SHP77 treated with DMSO at 0.1 percent for 48 hours (cell line): ENCODE data around the gene STX10.
"Not testable (repeated sequence)": the region's sequence is repeated elsewhere in the genome, so short reads cannot be mapped to it uniquely, and the experiment has no call there.

ENCODE experiments used
- DNase-seq: peaks from one replicate; lab custom pipeline; 2025; lab: John Stamatoyannopoulos, UW

STX10 gene, protein sequence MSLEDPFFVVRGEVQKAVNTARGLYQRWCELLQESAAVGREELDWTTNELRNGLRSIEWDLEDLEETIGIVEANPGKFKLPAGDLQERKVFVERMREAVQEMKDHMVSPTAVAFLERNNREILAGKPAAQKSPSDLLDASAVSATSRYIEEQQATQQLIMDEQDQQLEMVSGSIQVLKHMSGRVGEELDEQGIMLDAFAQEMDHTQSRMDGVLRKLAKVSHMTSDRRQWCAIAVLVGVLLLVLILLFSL

DNA sequence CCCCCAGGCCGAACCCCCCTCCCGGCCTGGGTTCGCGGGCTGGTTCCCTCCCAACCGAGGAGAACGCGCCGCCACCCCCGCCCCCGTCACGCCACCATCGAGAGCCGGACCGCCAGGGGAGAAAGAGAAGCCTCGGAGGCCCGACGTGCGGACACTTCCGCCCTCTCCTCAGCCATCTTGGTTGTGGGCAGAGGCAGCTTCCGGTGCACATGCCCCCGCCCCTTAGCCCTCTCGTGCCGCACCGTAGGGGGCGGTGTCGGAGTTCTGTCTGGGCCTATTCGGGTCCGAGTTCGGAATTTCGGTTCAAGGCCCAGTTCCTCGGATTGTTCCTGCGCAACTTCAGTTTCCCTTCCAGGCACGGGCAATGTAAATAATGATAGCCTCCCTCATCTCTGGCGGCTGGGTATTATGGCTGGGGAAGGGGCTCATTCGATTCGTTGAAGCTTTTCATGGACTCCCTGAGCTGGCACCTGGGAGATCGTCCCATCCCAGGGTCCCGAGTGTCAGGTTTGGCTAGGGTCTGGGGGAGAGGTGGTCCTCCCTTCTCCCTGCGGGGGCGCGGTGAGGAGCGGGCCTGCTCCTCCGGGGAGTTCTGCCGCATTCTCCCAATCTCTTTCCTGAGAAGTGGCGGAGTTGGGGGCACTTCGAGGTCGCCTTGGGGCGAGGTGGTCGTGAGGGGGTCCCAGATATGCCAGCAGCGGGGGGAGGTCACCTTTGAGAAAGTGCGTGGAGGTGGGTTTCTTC, at the start of gene STX10, which contains the start of gene IER2:
Gene STX10, minus strand, starts transcription at position 189 of the 744 bp plus-strand sequence. CDS start 202 bp downstream, outside the sequence.
Gene IER2, plus strand, starts transcription at position 225 of the 744 bp plus-strand sequence. CDS start 2,776 bp downstream, outside the sequence.
- DNase-seq = peak; percentile 86

DNA sequence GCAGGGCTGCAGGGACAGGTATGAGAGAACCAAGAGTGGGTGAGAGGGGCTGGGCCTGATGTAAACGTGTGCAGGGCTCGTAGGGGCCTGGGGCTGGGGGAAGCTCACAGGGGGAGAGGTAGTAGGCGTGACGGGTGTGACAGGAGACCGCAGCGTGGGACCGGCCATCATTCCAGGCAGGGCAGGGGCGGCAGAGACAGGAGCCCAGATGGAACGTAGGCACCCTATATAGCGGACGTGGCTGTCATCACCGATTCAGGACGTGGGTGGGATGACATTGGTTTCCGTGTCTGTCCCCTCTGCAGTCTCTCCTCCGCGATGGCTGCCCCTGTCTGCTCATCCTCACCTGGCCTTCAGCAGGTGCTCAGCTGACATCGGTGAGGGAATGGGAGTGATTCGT, 48.5 kb upstream of the STX10 start:
- no peak for DNase-seq

- DNase-seq = no peak
These were observed 45.5 kb upstream of the STX10 start for GRCh38 chr19:13195678-13196077.

GRCh38 chr19:13190781-13191540, 40.8 kb upstream of the STX10 start:
- DNase-seq = no peak

DNA sequence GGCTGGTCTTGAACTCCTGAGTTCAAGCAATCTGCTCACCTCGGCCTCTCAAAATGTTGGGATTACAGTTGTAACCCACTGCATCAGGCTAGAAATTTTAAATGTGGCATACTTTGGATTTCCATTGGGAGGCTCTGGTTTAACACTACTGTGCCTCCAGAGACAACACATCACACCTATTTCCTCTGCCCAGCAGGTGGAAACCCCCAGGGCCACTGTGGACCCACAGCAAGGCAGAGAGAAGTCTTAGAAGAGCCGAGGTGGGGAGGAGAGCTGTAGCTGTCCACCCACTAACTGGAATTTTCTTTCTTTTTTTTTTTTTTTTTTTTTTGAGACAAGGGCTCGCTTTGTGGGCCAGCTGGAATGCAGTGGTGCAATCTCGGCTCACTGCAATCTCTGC, 39.4 kb upstream of the STX10 start:
- DNase-seq = no peak

DNA sequence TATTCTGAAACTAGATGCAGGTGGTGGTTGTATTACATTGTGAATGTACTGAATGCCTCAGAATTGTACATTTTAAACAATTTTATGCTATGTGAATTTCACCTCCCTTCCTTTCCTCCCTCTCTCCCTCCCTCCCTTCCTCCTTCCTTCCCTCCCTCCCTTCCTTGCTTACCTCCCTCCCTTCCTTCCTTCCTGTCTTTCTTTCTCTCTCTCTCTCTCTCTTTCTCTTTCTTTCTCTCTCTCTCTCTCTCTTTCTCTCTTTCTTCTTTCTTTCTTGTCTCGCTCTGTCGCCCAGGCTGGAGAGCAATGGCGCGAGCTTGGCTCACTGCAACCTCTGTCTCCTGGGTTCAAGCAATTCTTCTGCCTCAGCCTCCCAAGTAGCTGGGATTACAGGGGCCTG, 37.2 kb upstream of the STX10 start:
- DNase-seq = no peak

- not testable (repeated sequence) for DNase-seq
These were observed 36.5 kb upstream of the STX10 start for GRCh38 chr19:13186688-13187087.

DNA sequence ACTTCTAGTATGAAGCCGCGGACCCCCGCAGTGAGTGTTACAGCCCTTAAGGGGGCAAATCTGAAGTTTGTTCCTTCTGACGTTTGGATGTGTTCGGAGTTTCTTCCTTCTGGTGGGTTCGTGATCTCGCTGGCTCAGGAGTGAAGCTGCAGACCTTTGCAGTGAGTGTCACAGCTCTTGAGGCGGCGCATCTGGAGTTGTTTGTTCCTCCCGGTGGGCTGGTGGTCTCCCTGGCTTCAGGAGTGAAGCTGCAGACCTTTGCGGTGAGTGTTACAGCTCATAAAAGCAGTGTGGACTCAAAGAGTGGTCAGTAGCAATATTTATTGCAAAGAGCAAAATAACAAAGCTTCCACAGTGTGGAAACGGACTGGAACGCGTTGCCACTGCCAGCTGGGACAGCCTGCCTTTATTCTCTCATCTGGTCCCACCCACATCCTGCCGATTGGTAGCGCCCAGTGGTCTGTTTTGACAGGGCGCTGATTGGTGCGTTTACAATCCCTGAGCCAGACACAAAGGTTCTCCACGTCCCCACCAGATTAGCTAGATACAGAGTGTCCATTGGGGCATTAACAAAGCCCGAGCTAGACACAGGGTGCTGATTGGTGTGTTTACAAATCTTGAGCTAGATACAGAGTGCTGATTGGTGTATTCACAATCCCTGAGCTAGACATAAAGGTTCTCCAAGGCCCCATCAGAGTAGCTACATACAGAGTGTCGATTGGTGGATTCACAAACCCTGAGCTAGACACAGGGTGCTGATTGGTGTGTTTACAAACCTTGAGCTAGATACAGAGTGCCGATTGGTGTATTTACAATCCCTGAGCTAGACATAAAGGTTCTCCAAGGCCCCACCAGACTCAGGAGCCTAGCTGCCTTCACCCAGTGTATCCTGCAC, 35.8 kb upstream of the STX10 start:
- not testable (repeated sequence) for DNase-seq

- not testable (repeated sequence) for DNase-seq
These were observed 34.8 kb upstream of the STX10 start for GRCh38 chr19:13184926-13185325.

DNA sequence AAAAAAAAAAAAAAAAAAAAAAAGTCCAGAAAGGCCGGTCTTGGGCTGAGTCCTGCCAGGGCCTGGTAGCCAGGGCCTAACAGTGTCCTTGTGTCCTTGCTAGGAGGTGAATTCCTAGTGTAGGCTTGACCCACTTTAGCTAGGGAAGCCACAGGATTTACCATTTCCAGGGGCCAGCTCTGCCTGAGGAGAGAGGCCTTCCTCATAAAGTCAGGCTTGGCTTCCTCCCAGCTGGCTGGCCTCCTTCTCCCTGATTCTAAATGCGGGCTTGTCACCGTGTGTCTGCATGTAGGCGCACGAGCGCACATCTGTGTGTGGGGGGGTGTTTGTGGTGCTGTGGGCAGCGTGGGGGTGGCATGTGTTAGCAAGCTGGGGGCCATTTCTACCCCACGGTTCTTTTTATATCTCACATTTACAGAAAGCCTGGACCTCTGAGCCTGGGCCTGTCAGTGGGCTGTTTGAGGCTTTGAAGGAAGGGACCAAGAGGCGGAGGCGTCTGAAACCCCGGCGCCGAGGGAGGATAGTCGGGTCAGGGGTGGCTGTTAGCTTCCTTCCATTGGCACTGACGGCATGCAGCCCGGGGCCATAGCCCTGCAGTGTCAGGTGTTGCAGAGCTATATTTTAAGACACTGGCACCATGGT, 31.7 kb upstream of the STX10 start:
- DNase-seq = no peak

- not testable (repeated sequence) for DNase-seq
These were observed 28.1 kb upstream of the STX10 start for GRCh38 chr19:13178291-13178690.

DNA sequence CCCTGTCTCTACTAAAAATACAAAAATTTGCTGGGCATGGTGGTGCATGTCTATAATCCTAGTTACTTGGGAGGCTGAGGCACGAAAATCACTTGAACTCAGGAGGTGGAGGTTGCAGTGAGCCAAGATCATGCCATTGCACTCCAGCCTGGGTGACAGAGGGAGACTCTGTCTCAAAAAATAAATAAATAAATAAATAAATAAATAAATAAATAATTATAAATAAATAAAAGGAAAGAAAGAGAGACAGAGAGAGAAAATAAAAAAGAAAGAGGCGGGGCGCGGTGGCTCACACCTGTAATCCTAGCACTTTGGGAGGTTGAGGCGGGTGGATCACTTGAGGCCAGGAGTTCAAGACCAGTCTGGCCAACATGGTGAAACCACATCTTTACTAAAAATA, 27.4 kb upstream of the STX10 start:
- not testable (repeated sequence) for DNase-seq

GRCh38 chr19:13176345-13176744, 26.2 kb upstream of the STX10 start:
- no peak for DNase-seq

DNA sequence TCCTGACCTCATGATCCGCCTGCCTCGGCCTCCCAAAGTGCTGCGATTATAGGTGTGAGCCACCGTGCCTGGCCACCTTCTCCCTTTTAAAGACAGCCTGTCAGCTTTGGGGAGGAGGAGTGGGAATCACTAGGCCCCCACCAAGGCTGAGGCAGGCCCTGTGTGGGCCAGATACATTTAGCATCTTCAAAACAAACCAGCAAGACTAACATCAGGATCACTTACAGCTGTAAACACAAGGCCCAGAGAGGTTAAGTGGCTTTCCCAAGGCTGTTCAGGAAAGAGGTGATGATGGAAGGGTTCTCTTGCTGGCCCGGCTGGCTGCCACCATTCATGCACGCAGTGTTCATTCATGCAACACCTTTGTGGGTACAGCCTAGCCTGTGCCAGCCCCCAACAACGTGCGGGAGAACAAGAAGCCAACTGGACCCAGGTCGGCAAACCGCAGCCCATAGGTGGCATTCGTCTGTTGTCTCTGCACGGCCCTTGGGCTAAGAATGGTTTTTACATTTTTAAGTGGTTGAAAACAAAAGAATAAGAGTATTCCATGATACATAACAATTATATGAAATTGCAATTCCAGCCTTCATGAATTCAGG, 23.1 kb upstream of the STX10 start:
- DNase-seq = no peak

DNA sequence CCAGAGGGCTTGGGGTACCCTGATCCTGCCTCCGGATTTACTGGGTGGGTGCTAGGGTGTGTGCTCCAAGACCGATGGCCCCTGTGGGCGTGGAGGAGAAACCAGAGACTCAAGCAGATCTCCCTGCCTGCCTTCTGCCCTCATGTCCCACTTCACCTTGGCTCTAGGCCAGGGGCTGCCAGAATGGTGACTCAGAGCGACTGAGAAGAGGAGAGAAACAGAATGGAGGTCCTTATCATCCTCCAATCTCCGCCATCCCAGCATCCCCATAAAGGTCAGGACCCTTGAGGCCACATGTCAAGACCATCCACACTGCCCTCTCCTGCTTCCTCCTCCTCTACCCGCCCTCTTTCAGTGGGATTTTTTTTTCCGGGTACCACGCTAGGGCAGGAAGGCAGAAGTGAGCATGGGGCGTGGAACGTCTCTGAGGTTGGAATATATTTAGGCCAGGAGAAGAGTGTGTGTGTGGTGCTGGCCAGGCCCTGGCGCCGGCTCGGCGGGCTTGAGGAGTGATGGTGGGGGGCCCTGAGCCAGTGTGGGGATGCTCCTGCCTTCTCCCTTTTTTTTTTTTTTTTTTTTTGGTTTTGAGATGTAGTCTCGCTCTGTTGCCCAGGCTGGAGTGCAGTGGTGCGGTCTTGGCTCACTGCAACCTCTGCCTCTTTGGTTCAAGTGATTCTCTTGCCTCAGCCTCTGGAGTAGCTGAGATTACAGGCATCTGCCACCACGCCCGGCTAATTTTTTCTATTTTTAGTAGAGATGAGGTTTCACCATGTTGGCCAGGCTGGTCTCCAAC, 22.4 kb upstream of the STX10 start:
- no peak for DNase-seq

GRCh38 chr19:13171146-13171545, 21.0 kb upstream of the STX10 start:
- DNase-seq = no peak

- no peak for DNase-seq
These were observed 19.6 kb upstream of the STX10 start for GRCh38 chr19:13169769-13170168.

DNA sequence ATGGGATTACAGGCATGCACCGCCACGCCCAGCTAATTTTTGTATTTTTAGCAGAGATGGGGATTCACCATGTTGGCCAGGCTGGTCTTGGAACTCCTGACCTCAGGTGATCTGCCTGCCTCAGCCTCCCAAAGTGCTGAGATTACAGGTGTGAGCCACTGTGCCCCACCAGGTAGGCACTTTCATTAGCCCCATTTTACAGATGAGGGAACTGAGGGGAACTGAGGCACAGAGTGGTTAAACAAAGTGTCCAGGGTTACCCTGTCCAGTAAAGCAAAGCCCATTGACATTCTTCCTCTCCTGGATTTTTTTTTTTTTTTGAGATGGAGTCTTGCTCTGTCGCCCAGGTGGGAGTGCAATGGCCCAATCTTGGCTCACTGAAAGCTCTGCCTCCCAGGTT, 16.0 kb upstream of the STX10 start:
- not testable (repeated sequence) for DNase-seq

DNA sequence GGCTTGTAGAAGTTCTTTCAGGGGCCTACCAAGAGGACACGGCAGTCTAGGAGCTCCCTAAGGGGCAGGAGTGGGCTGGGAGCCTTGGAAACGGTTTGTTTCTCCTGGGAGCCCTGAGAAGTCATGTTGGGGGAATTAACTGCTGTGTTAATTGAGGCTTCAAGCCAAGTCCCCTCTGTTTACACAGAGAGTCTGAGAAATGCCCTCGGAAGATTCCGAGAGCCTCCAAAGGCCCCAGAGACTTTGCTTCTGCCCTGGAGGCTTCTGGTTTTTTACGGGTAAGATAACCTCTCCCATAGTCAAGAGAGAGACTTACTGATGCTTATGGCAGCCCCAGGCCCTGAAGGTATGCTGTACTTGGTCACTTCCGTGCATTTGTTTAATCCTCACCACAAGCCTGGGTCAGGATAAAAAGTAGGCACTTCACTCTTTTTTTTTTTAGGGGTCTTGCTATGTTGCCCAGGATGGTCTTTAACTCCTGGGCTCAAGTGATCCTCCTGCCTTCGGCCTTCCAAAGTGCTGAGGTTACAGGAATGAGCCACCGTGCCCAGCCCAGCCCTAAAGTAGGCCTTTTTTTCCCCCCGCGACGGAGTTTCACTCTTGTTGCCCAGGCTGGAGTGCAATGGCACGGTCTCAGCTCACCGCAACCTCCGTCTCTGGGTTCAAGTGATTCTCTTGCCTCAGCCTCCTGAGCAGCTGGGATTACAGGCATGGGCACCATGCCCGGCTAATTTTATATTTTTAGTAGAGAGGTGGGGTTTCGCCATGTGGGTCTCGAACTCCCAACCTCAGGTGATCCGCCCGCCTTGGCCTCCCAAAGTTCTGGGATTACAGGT, 15.2 kb upstream of the STX10 start:
- DNase-seq = no peak
